ENCODE results near the gene EGLN1.
A peak's percentile ranks its signal among the peaks of the same experiment; 100 is the strongest.
"Not testable (repeated sequence)": the region's sequence is repeated elsewhere in the genome, so short reads cannot be mapped to it uniquely, and the experiment has no call there.

EGLN1 gene

DNA sequence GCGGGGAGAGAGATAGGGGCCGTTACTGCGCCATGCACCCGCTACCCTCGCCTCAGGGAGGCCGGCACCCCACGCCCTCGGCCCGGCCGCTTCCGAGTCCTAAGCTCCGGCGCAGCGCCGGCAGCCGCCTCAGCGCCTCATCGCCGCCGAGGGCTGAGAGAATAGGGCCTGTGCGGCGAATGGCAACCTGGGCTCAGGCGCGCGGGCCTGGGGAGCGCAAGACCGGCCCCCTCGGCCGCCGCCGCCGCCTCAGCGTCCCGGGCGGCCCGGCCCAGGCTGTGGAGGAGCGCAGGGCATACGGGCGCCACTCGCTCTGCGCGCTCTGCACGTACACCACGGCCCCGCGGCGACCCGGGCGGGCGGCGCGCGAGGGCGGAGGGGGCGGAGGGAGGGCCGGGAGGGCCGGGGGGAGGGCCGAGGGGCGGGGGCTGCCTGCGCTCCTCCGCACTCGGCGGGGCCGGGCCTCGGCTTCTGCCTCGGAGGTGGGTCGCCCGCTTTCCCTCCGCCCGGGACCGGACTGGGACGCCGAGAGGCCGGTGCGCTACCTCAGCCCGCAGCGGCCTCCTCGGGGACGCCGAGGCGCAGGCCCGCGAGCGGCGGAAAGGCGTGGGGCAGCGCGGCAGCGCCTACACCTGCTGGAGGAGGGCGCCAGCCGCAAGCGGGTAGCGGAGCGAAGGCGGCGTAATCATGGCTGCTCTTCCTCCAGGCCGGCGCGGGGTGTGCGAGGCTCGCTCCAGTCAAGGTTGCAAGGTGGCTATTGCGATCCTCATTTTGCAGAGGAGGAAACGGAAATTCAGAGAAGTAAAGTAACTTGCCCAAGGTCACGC lies at the start of gene EGLN1:
Gene EGLN1 (minus strand): TSS at position 317 of the 827 bp plus-strand sequence. CDS start 399 bp downstream, outside the sequence.
- ChIA-PET CTCF (interaction anchor here (1.0 to 2.0 kb wide), 4 partner anchors 12 to 42 kb away, joined by 3 to 5 read pairs (median 4); no protein-coding TSS in a partner anchor), POLR2A (no interaction called here)

DNA sequence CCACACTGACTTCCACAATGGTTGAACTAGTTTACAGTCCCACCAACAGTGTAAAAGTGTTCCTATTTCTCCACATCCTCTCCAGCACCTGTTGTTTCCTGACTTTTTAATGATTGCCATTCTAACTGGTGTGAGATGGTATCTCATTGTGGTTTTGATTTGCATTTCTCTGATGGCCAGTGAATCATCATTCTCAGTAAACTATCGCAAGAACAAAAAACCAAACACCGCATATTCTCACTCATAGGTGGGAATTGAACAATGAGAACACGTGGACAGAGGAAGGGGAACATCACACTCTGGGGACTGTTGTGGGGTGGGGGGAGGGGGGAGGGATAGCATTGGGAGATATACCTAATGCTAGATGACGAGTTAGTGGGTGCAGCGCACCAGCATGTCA lies 49.4 kb upstream of the EGLN1 start:
- DNase-seq (ENCODE audit: extremely low spot score); POLR2A ChIA-PET: not testable (repeated sequence)
- CTCF ChIA-PET: interaction anchor here (1.1 kb wide), 1 partner anchor 12 kb away, joined by 3 read pairs; no protein-coding TSS in a partner anchor

More for the DNA sequence above, at the start of gene EGLN1:
- DNase-seq (ENCODE audit: extremely low spot score): peak; percentile 92
- TF ChIP-seq, protein P1, sequence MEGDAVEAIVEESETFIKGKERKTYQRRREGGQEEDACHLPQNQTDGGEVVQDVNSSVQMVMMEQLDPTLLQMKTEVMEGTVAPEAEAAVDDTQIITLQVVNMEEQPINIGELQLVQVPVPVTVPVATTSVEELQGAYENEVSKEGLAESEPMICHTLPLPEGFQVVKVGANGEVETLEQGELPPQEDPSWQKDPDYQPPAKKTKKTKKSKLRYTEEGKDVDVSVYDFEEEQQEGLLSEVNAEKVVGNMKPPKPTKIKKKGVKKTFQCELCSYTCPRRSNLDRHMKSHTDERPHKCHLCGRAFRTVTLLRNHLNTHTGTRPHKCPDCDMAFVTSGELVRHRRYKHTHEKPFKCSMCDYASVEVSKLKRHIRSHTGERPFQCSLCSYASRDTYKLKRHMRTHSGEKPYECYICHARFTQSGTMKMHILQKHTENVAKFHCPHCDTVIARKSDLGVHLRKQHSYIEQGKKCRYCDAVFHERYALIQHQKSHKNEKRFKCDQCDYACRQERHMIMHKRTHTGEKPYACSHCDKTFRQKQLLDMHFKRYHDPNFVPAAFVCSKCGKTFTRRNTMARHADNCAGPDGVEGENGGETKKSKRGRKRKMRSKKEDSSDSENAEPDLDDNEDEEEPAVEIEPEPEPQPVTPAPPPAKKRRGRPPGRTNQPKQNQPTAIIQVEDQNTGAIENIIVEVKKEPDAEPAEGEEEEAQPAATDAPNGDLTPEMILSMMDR (IDR thresholded peaks at IDR 0.05; ENCODE audit: control extremely low read depth, extremely low read depth, low read depth, missing control alignments): peak; percentile 59

DNA sequence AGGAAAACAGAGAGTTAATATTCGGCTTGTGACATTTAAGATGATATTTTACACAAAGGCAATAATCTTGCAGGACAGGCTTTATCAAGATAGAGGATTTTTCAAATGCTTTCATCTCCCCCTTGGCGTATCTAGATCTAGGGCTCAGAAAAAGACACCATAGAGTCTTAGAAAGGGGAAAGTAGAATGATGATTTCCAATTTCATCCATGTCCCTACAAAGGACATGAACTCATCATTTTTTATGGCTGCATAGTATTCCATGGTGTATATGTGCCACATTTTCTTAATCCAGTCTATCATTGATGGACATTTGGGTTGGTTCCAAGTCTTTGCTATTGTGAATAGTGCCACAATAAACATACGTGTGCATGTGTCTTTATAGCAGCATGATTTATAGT lies 48.9 kb upstream of the EGLN1 start:
- DNase-seq (ENCODE audit: extremely low spot score); POLR2A ChIA-PET; CTCF ChIA-PET: not testable (repeated sequence)

DNA sequence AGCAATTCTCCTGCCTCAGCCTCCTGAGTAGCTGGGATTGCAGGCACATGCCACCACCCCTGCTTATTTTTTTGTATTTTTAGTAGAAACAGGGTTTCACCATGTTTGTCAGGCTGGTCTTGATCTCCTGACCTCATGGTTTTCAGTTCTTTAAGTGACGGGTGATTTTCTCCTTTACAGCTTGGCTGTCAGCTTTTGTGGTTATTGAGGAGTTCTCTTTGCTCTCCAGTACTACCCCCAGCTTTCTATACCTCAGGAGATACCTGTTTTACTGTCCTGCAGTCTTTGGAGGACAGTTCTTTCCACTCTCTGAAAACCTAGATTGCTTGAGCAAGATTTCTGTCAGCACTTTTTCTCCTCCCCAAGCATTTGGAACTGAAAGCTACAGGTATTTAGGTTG lies 45.9 kb upstream of the EGLN1 start:
- TF ChIP-seq, protein P1 (IDR thresholded peaks at IDR 0.05; ENCODE audit: control extremely low read depth, extremely low read depth, low read depth, missing control alignments): no peak
- ChIA-PET CTCF (interaction anchor here (0.6 to 1.7 kb wide), 4 partner anchors 17 to 153 kb away, joined by 3 to 4 read pairs (median 4); no protein-coding TSS in a partner anchor), POLR2A (no interaction called here)
- DNase-seq (ENCODE audit: extremely low spot score): no peak

DNA sequence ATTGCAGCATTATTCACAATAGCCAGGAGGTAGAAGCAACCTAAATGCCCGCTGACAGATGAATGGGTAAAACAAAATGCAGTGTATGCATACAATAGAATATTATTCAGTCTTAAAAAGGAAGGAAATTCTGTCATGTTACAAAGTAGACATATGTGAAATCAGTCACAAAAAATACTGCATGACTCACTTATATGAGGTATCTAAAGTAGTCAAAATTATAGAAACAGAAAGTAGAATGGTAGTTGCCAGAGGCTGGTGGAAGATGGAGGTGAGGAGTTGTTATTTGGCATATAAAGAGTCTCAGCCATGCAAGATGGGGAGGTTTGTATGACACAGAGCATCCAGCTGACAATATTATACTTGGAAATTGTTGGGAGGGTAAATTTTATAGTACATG lies 43.0 kb upstream of the EGLN1 start:
- DNase-seq (ENCODE audit: extremely low spot score): no peak
- ChIA-PET CTCF (interaction anchor here (1.7 kb wide), 1 partner anchor 19 kb away, joined by 3 read pairs; no protein-coding TSS in a partner anchor), POLR2A (no interaction called here)
- TF ChIP-seq, protein P1 (IDR thresholded peaks at IDR 0.05; ENCODE audit: control extremely low read depth, extremely low read depth, low read depth, missing control alignments): no peak

DNA sequence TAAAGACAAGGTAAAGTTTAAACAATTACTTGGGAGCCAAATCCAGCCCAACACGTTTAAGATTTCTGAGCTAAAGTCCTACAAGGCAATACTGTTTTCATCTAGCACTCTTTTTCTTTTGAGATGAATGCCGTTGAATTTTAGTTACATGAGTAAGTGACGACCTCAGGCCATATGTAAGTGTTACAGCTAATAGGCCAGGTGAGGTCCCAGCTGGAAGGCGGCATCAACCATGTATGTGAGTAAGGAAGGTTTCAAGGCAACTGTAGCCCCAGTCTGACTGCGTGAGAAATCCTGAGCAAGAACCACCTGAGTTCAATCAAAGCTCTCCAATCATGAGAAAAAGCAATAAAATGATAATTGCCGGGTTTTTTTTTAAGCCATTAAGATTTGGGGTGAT lies 41.5 kb upstream of the EGLN1 start:
- POLR2A ChIA-PET: no interaction called here
- TF ChIP-seq, protein P1 (IDR thresholded peaks at IDR 0.05; ENCODE audit: control extremely low read depth, extremely low read depth, low read depth, missing control alignments): no peak
- no peak for DNase-seq (ENCODE audit: extremely low spot score)
- CTCF ChIA-PET: interaction anchor here (1.7 kb wide), 1 partner anchor 20 kb away, joined by 3 read pairs; no protein-coding TSS in a partner anchor

DNA sequence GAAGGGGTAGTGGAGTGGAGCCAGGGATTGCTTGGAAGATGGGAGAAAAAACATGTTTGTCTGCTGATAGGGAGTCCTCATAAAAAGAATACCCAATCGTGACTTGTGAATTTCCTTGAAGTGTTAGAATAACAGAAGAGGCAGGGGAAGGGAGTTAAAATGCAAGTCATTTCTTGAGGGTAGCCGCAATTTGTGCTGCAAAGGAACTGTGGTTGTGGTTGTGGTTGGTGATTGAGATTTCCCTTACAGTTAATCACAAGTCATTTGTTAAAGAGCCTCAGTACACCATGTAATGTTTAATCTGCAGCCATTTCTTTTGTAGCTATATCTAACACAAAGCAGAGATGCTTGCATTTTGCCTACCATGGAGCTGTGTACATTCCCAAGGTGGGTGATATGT lies 38.5 kb upstream of the EGLN1 start:
- ChIA-PET POLR2A (no interaction called here), CTCF (no interaction called here)
- peak; percentile 16 for DNase-seq (ENCODE audit: extremely low spot score)
- TF ChIP-seq, protein P1 (IDR thresholded peaks at IDR 0.05; ENCODE audit: control extremely low read depth, extremely low read depth, low read depth, missing control alignments): no peak

DNA sequence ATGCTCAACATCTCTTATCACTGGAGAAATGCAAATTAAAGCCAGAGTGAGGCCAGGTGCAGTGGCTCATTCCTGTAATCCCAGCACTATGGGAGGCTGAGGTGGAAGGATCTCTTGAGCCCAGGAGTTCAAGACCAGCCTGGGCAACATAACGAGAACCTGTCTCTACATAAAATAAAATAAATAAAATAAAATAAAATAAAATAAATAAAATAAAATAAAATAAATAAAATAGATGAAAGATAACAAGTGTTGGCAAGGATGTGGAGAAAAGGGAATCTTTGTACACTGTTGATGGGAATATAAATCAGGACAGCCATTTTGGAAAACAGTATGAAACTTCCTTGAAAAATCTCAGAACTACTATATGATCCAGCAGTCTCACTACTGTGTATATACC lies 37.4 kb upstream of the EGLN1 start:
- POLR2A ChIA-PET; DNase-seq (ENCODE audit: extremely low spot score); CTCF ChIA-PET: not testable (repeated sequence)

DNA sequence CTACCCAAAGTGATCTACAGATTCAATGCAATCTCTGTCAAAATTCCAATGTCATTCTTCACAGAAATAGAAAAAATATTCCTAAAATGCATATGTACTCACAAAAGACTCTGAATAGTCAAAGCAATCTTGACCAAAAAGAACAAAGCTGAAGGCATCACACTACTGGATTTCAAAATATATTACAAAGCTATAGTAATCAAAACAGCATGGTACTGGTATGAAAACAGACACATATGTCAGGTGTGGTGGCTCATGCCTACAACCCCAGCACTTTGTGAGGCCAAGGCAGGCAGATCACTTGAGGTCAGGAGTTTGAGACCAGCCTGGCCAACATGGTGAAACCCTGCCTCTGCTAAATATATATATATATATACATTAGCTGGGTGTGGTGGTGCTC lies 35.9 kb upstream of the EGLN1 start:
- CTCF ChIA-PET: interaction anchor here (1.3 kb wide), 1 partner anchor 28 kb away, joined by 3 read pairs; no protein-coding TSS in a partner anchor
- DNase-seq (ENCODE audit: extremely low spot score); POLR2A ChIA-PET: not testable (repeated sequence)

DNA sequence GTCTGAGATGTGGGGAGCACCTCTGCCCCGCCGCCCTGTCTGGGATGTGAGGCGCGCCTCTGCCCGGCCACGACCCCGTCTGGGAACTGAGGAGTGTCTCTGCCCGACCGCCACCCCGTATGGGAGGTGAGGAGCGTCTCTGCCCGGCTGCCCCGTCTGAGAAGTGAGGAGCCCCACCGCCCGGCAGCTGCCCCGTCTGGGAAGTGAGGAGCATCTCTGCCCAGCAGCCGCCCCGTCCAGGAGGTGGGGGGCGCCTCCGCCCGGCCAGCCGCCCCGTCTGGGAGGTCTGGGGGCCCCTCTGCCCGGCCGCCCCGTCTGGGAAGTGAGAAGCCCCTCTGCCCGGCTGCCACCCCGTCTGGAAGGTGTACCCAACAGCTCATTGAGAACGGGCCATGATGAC lies 32.0 kb upstream of the EGLN1 start:
- POLR2A ChIA-PET; DNase-seq (ENCODE audit: extremely low spot score); CTCF ChIA-PET: not testable (repeated sequence)
